AG09309 (cell line): ENCODE measurements around the gene PPP1R8.
A peak's percentile ranks its signal among the peaks of the same experiment; 100 is the strongest.
"Not testable (repeated sequence)": the region's sequence is repeated elsewhere in the genome, so short reads cannot be mapped to it uniquely, and the experiment has no call there.

Experiments
- DNase-seq: peaks from one replicate; pipeline ENCODE4 v3.0.0-alpha.2; 2010; ENCODE audit warnings: low read depth
- H3K4me3 ChIP-seq: 2 replicates; pipeline ENCODE4 v1.5.1; 2011; ENCODE audit warnings: mild to moderate bottlenecking, low read depth, low read length, moderate library complexity; ENCODE audit not compliant: control insufficient read depth
- TF ChIP-seq, protein P1 (sequence below): IDR thresholded peaks from 2 replicates; pipeline ENCODE4 v1.5.1; 2011; ENCODE audit warnings: mild to moderate bottlenecking, low read depth, low read length, inconsistent platforms; ENCODE audit not compliant: insufficient read depth, control insufficient read depth; ENCODE audit errors: missing control alignments

Gene PPP1R8

GRCh38 chr1:27830621-27831440 lies at the start of gene PPP1R8:
PPP1R8 (plus strand) TSS chr1:27830782; CDS start chr1:27830836, 54 bp downstream.
- DNase-seq = peak; percentile 80
- TF ChIP-seq, protein P1, sequence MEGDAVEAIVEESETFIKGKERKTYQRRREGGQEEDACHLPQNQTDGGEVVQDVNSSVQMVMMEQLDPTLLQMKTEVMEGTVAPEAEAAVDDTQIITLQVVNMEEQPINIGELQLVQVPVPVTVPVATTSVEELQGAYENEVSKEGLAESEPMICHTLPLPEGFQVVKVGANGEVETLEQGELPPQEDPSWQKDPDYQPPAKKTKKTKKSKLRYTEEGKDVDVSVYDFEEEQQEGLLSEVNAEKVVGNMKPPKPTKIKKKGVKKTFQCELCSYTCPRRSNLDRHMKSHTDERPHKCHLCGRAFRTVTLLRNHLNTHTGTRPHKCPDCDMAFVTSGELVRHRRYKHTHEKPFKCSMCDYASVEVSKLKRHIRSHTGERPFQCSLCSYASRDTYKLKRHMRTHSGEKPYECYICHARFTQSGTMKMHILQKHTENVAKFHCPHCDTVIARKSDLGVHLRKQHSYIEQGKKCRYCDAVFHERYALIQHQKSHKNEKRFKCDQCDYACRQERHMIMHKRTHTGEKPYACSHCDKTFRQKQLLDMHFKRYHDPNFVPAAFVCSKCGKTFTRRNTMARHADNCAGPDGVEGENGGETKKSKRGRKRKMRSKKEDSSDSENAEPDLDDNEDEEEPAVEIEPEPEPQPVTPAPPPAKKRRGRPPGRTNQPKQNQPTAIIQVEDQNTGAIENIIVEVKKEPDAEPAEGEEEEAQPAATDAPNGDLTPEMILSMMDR = no peak

DNA sequence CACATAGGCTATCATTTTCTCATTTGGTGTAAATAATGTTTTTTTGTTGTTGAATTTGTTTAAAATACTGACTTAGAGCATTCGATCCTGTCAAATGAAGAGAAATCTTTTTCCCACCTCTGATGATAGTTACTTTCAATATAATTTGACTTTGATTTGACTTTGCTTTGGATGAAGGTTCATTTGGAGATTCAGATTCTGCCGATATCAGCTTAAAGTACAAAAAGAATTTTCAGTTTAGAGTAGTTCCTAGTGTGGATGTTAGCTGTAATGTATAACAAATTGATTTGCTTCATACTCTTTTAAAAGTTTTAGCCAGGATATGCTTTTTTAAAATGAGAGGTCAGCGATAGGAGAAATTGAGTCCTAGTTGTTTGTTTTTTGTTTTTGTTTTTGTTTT lies 47.6 kb upstream of the PPP1R8 start:
- TF ChIP-seq, protein P1 = no peak
- no peak for DNase-seq
- no peak overlapping the region for H3K4me3 ChIP-seq

More at GRCh38 chr1:27830621-27831440, at the start of gene PPP1R8:
- H3K4me3 ChIP-seq = peak within 1 kb of the TSS; percentile 89

DNA sequence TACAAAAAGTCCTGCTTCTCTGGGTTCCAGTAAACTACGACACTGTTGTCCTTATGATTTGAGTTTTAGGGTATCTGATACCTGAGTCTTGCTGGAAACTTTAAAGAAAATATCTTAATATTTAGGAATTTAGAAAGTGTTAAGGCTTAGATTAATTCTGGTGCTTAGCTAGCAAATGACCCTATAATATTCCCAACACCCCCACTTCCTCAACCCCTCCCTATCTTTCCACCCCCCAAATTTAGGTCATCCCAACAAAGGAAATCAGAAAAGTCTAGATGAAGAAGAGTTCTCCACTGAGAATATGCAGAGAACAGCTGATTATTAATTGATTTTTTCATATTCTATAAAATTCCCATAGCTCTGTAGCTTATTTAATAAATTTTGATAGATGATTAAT lies 45.9 kb upstream of the PPP1R8 start:
- no peak overlapping the region for H3K4me3 ChIP-seq
- TF ChIP-seq, protein P1 = no peak
- no peak for DNase-seq

DNA sequence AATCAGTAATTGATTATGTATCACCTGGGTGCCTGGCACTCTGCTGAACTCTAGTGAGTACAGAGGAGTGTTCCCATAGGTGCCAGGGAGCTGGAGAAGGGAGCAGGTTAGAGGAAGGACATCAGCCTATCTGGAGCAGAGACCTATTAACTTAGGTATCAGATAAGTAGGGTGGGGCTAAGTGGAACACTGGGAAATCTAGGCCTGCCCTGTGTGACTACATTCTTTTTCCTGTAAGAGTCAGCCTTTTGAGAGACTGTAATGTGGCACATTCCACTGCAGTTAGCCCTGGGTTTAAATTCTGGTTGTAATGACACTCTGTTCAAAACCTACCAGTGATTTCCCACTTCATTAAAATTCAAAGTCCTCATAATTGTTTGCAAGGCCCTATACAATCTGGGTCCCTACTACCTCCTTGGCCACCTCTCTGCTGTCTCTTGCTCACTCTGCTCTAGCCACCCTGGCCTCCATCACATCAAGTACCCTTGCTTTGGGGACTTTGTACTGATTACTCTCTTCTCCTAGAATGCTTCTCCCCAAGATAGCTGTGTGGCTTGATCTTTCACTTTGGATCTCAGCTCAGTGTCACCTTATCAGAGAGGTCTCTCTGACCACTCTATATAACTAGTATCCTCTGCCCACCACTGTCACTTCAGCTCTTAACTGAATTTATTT lies 44.7 kb upstream of the PPP1R8 start:
- TF ChIP-seq, protein P1 = no peak
- no peak overlapping the region for H3K4me3 ChIP-seq
- no peak for DNase-seq

GRCh38 chr1:27787895-27788294 lies 42.7 kb upstream of the PPP1R8 start:
- TF ChIP-seq, protein P1 = no peak
- H3K4me3 ChIP-seq = no peak overlapping the region
- no peak for DNase-seq

GRCh38 chr1:27789540-27790041 lies 41.0 kb upstream of the PPP1R8 start:
- no peak for DNase-seq
- H3K4me3 ChIP-seq = no peak overlapping the region
- TF ChIP-seq, protein P1 = no peak

DNA sequence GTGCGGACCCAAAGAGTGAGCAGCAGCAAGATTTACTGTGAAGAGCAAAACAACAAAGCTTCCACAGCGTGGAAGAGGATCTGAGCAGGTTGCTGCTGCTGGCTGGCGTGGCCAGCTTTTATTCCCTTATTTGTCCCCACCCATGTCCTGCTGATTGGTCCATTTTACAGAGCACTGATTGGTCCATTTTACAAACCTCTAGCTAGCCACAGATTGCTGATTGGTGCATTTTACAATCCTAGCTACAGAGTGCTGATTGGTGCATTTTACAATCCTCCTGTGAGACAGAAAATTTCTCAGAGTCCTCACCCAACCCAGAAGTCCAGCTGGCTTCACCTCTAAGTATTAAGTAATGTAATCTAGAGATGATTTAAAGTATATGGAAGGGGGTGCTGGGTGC lies 40.3 kb upstream of the PPP1R8 start:
- not testable (repeated sequence) for H3K4me3 ChIP-seq, DNase-seq
